ENCODE measurements around the gene TMEM63C.
"Not testable (repeated sequence)": the region's sequence is repeated elsewhere in the genome, so short reads cannot be mapped to it uniquely, and the experiment has no call there.

TMEM63C gene

DNA sequence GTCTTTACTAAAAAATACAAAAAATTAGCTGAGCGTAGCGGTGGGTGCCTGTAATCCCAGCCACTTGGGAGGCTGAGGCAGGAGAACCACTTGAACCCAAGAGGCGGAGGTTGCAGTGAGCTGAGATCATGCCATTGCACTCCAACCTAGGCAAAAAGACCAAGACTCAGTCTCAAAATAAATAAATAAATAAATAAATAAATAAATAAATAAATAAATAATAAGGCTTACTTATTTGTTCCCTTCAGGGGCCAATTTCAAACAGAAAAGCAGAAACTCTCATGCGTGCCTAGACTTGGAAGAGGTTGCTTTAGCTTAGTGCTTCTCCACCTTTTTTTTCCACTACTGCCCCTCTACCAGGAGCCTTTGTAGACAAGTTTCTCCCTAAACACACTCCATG, 99.3 kb downstream of the TMEM63C start:
- not testable (repeated sequence) for H3K4me1 ChIP-seq (ENCODE audit: control insufficient read depth, insufficient read depth, low read length); H3K4me3 ChIP-seq (ENCODE audit: low read depth, low read length); H3K9me3 ChIP-seq (ENCODE audit: control insufficient read depth, insufficient read depth, low read depth, low read length); H3K27me3 ChIP-seq (ENCODE audit: control insufficient read depth, insufficient read depth, low read length); H3K27ac ChIP-seq (ENCODE audit: low read depth, low read length); H3K9ac ChIP-seq (ENCODE audit: low read length)
- peaks cover 57% of the 10 kb centered on the region for H3K36me3 ChIP-seq (ENCODE audit: control insufficient read depth, insufficient read depth, low read length)

DNA sequence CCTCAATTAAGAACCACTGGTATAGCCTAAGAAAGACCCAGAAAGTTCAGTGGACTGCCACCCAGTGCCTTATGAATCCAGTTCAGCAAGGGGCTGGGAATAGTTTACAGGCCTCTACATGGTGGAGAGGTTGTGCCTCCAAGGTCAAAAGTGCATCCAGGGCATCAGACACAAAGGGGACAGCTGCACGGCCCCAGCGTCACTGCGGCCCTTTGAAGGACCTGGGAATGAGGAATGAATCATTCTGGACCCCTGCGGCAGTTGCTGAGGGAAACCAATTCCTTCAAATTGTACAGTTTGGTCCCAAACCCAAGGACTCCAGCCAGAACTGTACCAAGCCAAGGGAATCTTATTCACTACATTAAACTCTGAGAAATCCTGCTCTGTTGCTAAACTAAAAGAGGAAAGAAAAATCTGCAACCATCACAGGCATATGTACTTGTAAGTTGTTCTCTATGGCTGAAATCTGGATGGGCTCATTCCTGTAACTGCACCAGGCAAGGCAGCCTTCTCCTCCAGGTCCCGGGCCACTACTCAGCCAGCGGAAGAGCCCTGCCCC, 100.3 kb downstream of the TMEM63C start:
- Histone ChIP-seq H3K9ac (ENCODE audit: low read length) (no peak overlapping the region), H3K27ac (ENCODE audit: low read depth, low read length) (no peak overlapping the region), H3K36me3 (ENCODE audit: control insufficient read depth, insufficient read depth, low read length) (peaks cover 67% of the 10 kb centered on the region), H3K4me3 (ENCODE audit: low read depth, low read length) (no peak overlapping the region), H3K27me3 (ENCODE audit: control insufficient read depth, insufficient read depth, low read length) (no peaks in the 10 kb centered on the region), H3K4me1 (ENCODE audit: control insufficient read depth, insufficient read depth, low read length) (no peaks in the 10 kb centered on the region), H3K9me3 (ENCODE audit: control insufficient read depth, insufficient read depth, low read depth, low read length) (no peaks in the 10 kb centered on the region)

DNA sequence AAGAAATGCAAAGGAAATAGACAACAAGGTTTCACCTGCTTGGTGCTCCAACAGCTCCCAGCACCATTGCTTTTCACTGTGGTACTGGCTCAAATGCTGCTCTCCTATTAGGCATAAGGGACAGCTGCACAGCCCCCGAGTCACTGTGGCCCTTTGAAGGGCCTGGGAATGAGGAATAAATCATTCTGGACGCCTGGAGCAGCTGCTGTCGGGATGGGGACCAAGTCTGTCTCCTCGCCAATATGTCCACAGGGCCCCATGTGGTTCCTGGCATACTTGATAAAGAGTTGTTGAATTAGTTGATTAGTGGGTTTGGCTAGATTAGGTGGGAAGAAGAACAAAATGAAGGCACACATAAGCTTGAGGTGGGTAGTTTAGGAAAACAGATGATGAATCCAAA, 102.5 kb downstream of the TMEM63C start:
- H3K9ac ChIP-seq (ENCODE audit: low read length) = no peak overlapping the region
- no peak overlapping the region for H3K4me3 ChIP-seq (ENCODE audit: low read depth, low read length)
- H3K36me3 ChIP-seq (ENCODE audit: control insufficient read depth, insufficient read depth, low read length) = peaks cover 68% of the 10 kb centered on the region
- no peaks in the 10 kb centered on the region for H3K4me1 ChIP-seq (ENCODE audit: control insufficient read depth, insufficient read depth, low read length)
- no peak overlapping the region for H3K27ac ChIP-seq (ENCODE audit: low read depth, low read length)
- no peaks in the 10 kb centered on the region for H3K9me3 ChIP-seq (ENCODE audit: control insufficient read depth, insufficient read depth, low read depth, low read length)
- H3K27me3 ChIP-seq (ENCODE audit: control insufficient read depth, insufficient read depth, low read length) = no peaks in the 10 kb centered on the region

DNA sequence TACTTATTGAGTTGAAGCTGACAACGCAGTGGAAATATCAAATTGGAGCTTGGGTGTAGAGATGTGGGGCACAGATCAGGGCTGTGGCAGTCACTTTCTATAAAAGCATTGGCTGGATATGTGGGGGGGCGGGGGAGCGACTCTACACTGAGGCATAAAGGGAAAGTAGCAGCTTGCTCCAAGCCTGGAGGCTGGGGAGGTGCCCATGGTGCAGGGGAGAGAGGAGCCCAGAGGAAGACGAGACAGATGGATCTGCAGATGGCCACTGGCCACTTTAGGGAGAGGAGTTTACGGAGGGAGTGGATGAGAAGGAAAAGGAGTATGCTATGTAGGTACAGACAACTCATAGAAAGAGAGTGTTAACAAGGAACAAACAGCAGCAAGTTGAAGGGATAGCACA, 102.9 kb downstream of the TMEM63C start:
- Histone ChIP-seq H3K27me3 (ENCODE audit: control insufficient read depth, insufficient read depth, low read length) (no peaks in the 10 kb centered on the region), H3K27ac (ENCODE audit: low read depth, low read length) (no peak overlapping the region), H3K9me3 (ENCODE audit: control insufficient read depth, insufficient read depth, low read depth, low read length) (no peaks in the 10 kb centered on the region), H3K9ac (ENCODE audit: low read length) (no peak overlapping the region), H3K4me1 (ENCODE audit: control insufficient read depth, insufficient read depth, low read length) (no peaks in the 10 kb centered on the region), H3K36me3 (ENCODE audit: control insufficient read depth, insufficient read depth, low read length) (peaks cover 64% of the 10 kb centered on the region), H3K4me3 (ENCODE audit: low read depth, low read length) (no peak overlapping the region)

DNA sequence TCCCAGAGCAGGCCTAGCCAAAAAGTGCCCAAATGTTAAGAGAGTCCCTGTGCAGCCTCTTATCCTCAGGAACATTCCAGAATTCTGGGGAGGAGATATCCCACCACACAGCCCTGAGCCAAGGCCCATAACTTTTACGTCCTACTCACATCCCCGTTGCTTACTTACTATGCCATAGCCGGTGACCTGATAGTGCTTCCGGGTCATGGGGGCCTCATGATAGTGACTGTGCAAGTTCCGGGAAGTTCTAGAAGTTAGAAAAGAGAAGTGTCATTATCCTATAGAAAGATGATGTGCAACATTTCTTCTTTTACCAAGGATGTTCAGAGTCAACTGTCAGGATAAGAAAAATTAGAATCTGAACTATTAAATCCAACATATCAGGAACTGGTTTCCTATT, 105.0 kb downstream of the TMEM63C start:
- Histone ChIP-seq H3K4me1 (ENCODE audit: control insufficient read depth, insufficient read depth, low read length) (no peaks in the 10 kb centered on the region; the same call in 1 of the 2 replicates), H3K9ac (ENCODE audit: low read length) (no peak overlapping the region), H3K4me3 (ENCODE audit: low read depth, low read length) (no peak overlapping the region), H3K27me3 (ENCODE audit: control insufficient read depth, insufficient read depth, low read length) (no peaks in the 10 kb centered on the region), H3K27ac (ENCODE audit: low read depth, low read length) (no peak overlapping the region), H3K9me3 (ENCODE audit: control insufficient read depth, insufficient read depth, low read depth, low read length) (no peaks in the 10 kb centered on the region), H3K36me3 (ENCODE audit: control insufficient read depth, insufficient read depth, low read length) (peaks cover 55% of the 10 kb centered on the region)

DNA sequence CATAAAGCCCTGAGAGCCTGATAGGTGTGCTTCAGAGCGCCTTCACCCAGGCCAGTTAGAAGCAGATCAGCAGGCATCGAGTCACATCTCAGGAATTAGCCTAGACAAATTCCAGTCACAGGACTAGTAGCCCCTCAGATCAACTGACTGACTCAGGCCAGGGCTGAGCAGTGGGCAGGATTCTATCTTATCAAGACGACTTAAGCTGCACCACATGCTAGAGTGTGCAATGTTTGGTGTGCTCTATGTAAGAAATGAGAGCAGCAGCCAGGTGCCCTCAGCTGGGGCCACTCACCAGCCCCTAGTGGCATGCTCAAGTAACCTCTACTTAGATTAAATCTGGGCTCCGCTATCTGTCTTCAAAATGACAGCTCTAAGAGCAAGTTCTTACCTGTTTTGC, 109.1 kb downstream of the TMEM63C start:
- no peak overlapping the region for H3K27ac ChIP-seq (ENCODE audit: low read depth, low read length)
- no peaks in the 10 kb centered on the region; the same call in 1 of the 2 replicates for H3K4me1 ChIP-seq (ENCODE audit: control insufficient read depth, insufficient read depth, low read length)
- no peak overlapping the region for H3K9ac ChIP-seq (ENCODE audit: low read length)

DNA sequence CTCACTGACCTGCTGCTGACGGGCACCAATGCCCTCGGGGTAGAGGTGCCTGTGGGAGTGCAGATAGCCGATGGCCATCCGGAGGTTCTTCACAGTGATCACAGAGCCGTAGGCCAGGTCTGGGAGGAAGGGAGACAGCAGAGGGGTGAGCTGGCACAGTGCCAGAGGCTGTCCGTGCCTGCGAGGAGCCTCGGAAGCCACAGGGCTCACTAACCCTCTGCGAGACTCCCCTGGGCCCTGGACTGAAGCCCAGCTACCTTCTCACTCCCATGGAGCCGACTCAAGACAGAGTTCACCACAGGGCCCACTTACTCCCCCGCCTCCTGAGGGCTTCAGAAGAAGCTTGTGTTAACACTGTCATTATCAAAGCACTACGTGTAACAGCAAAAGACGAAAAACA, 114.6 kb downstream of the TMEM63C start:
- Histone ChIP-seq H3K27me3 (ENCODE audit: control insufficient read depth, insufficient read depth, low read length) (no peaks in the 10 kb centered on the region), H3K36me3 (ENCODE audit: control insufficient read depth, insufficient read depth, low read length) (peaks cover 33% of the 10 kb centered on the region), H3K9me3 (ENCODE audit: control insufficient read depth, insufficient read depth, low read depth, low read length) (no peaks in the 10 kb centered on the region), H3K4me1 (ENCODE audit: control insufficient read depth, insufficient read depth, low read length) (peaks cover under 1% of the 10 kb centered on the region; the same call in 1 of the 2 replicates), H3K27ac (ENCODE audit: low read depth, low read length) (no peak overlapping the region), H3K9ac (ENCODE audit: low read length) (no peak overlapping the region), H3K4me3 (ENCODE audit: low read depth, low read length) (no peak overlapping the region)

More for the DNA sequence above, 109.1 kb downstream of the TMEM63C start:
- H3K27me3 ChIP-seq (ENCODE audit: control insufficient read depth, insufficient read depth, low read length) = no peaks in the 10 kb centered on the region
- H3K36me3 ChIP-seq (ENCODE audit: control insufficient read depth, insufficient read depth, low read length) = peaks cover 37% of the 10 kb centered on the region
- no peaks in the 10 kb centered on the region for H3K9me3 ChIP-seq (ENCODE audit: control insufficient read depth, insufficient read depth, low read depth, low read length)
- no peak overlapping the region for H3K4me3 ChIP-seq (ENCODE audit: low read depth, low read length)

DNA sequence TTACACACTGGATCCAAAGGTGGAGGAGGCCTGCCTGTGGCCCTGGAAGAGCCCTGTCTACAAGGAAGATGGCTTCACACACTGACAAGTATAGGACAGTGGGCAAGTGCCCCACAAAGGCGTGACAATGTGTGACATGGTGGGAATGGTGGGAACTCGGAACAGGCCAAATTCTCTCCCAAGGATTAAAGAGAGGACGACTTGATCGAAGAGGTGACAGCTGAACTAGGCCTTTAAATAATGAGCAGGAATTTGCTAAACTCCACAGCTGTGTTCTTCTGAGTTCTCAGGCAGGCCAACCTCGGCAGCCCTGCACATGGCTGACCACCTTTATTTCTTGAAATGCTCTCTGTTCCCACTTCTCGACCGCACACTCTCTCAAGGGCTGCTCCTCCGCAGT, 115.3 kb downstream of the TMEM63C start:
- Histone ChIP-seq H3K27me3 (ENCODE audit: control insufficient read depth, insufficient read depth, low read length) (no peaks in the 10 kb centered on the region), H3K27ac (ENCODE audit: low read depth, low read length) (no peak overlapping the region), H3K9ac (ENCODE audit: low read length) (no peak overlapping the region), H3K4me3 (ENCODE audit: low read depth, low read length) (no peak overlapping the region), H3K9me3 (ENCODE audit: control insufficient read depth, insufficient read depth, low read depth, low read length) (no peaks in the 10 kb centered on the region), H3K4me1 (ENCODE audit: control insufficient read depth, insufficient read depth, low read length) (peaks cover 5% of the 10 kb centered on the region; the same call in 1 of the 2 replicates), H3K36me3 (ENCODE audit: control insufficient read depth, insufficient read depth, low read length) (peaks cover 33% of the 10 kb centered on the region)

DNA sequence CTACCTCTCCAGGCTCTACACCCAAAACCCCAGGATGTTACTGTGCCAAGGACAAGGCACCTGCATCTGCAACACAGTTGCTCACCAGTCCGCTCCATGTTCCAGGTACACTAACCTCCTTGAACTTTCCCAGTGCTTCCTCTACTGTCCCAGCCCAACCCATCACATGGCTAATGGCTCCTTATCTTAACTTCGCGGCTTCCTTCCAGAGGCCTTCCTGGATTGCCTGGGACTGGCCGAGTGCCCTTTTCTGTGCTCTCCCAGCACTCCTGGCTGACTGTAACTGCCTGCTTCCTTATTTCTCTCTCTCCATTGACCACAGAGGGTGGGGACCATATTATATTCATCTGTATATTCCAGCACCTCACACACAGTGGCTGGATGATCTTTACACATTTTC, 118.2 kb downstream of the TMEM63C start:
- peaks cover 33% of the 10 kb centered on the region for H3K36me3 ChIP-seq (ENCODE audit: control insufficient read depth, insufficient read depth, low read length)
- peaks cover 20% of the 10 kb centered on the region for H3K4me1 ChIP-seq (ENCODE audit: control insufficient read depth, insufficient read depth, low read length)
- no peak overlapping the region for H3K9ac ChIP-seq (ENCODE audit: low read length)
- no peak overlapping the region for H3K4me3 ChIP-seq (ENCODE audit: low read depth, low read length)
- H3K27me3 ChIP-seq (ENCODE audit: control insufficient read depth, insufficient read depth, low read length) = no peaks in the 10 kb centered on the region
- H3K9me3 ChIP-seq (ENCODE audit: control insufficient read depth, insufficient read depth, low read depth, low read length) = no peaks in the 10 kb centered on the region
- no peak overlapping the region for H3K27ac ChIP-seq (ENCODE audit: low read depth, low read length)

DNA sequence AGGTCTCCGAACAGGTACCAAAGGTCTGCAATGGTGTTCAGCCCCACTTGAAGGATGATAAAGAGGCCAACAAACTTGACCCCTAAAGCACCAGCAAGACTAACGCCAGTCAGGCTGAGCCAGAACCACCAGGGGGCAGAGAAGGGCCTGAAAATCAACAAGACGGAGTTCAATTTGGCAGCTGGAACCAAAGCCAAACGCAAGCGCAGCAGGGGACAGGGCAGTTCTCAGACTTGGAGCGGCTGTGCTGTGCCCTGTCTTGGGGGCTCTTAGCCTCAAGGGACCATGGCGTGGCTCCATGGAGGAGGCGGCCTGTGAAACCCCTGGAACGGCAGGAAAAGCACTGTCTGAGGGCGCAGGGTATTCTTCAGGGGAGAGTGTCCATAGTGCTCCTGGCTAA, 119.5 kb downstream of the TMEM63C start:
- Histone ChIP-seq H3K27ac (ENCODE audit: low read depth, low read length) (no peak overlapping the region), H3K9ac (ENCODE audit: low read length) (no peak overlapping the region), H3K36me3 (ENCODE audit: control insufficient read depth, insufficient read depth, low read length) (peaks cover 31% of the 10 kb centered on the region), H3K9me3 (ENCODE audit: control insufficient read depth, insufficient read depth, low read depth, low read length) (no peaks in the 10 kb centered on the region), H3K4me3 (ENCODE audit: low read depth, low read length) (no peak overlapping the region), H3K4me1 (ENCODE audit: control insufficient read depth, insufficient read depth, low read length) (peaks cover 20% of the 10 kb centered on the region), H3K27me3 (ENCODE audit: control insufficient read depth, insufficient read depth, low read length) (no peaks in the 10 kb centered on the region)

DNA sequence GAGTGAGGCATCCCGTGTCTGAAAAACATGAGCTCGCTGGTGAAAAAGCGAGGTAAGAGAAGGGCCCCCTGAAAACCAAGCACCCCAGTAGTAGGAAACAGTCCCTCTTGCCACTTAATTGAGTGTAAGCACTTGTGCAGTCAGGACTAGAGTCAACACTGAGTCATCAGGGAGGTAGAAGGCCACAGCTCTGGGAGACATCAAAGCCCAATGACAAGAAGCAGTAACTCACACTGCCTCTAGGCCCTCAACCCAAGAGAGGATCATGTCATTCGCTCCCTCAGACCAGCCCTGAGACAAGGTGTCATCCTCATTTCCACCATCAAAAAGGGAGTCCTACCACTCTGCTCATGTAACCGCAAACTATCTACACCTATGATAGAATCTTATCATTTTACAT, 121.3 kb downstream of the TMEM63C start:
- Histone ChIP-seq H3K9me3 (ENCODE audit: control insufficient read depth, insufficient read depth, low read depth, low read length) (no peaks in the 10 kb centered on the region), H3K9ac (ENCODE audit: low read length) (no peak overlapping the region), H3K4me3 (ENCODE audit: low read depth, low read length) (no peak overlapping the region), H3K36me3 (ENCODE audit: control insufficient read depth, insufficient read depth, low read length) (peaks cover 18% of the 10 kb centered on the region), H3K4me1 (ENCODE audit: control insufficient read depth, insufficient read depth, low read length) (peaks cover 27% of the 10 kb centered on the region), H3K27me3 (ENCODE audit: control insufficient read depth, insufficient read depth, low read length) (no peaks in the 10 kb centered on the region), H3K27ac (ENCODE audit: low read depth, low read length) (peak overlapping the region; percentile 29; the same call in 1 of the 2 replicates)
